ENCODE measurements around the gene TMEM14C. TPM values are rescaled to one million over a fixed set of nuclear protein-coding genes. Genes with fewer than 3 reads are reported as not detected.
A peak's percentile ranks its signal among the peaks of the same experiment; 100 is the strongest.
"Not testable (repeated sequence)": the region's sequence is repeated elsewhere in the genome, so short reads cannot be mapped to it uniquely, and the experiment has no call there.

TMEM14C gene
- total RNA-seq, 4 donors from 2014 or later = 97.5 to 236 (median 159) TPM

- Histone ChIP-seq H3K27ac (no peak overlapping the region), H3K36me3 (no peaks in the 10 kb centered on the region), H3K9me3 (no peaks in the 10 kb centered on the region), H3K4me3 (no peak overlapping the region), H3K4me1 (peaks cover 0 to 10% of the 10 kb centered on the region in 2 donors), H3K27me3 (no peaks in the 10 kb centered on the region)
- intact Hi-C loops (cut with DNase I; ENCODE audit: low total_unique reads) = no loop called here
- no peak for TF ChIP-seq POLR2A (IDR thresholded peaks at IDR 0.05)
- TF ChIP-seq, protein P1, sequence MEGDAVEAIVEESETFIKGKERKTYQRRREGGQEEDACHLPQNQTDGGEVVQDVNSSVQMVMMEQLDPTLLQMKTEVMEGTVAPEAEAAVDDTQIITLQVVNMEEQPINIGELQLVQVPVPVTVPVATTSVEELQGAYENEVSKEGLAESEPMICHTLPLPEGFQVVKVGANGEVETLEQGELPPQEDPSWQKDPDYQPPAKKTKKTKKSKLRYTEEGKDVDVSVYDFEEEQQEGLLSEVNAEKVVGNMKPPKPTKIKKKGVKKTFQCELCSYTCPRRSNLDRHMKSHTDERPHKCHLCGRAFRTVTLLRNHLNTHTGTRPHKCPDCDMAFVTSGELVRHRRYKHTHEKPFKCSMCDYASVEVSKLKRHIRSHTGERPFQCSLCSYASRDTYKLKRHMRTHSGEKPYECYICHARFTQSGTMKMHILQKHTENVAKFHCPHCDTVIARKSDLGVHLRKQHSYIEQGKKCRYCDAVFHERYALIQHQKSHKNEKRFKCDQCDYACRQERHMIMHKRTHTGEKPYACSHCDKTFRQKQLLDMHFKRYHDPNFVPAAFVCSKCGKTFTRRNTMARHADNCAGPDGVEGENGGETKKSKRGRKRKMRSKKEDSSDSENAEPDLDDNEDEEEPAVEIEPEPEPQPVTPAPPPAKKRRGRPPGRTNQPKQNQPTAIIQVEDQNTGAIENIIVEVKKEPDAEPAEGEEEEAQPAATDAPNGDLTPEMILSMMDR (IDR thresholded peaks at IDR 0.05) = no peak
- DNase-seq = no peak
These were observed 26.9 kb downstream of the TMEM14C start for GRCh38 chr6:10749734-10750133.

- intact Hi-C loops (cut with DNase I; ENCODE audit: low total_unique reads); H3K9me3 ChIP-seq; H3K36me3 ChIP-seq; H3K4me3 ChIP-seq; DNase-seq; H3K4me1 ChIP-seq; H3K27me3 ChIP-seq; H3K27ac ChIP-seq: not testable (repeated sequence)
These were observed 27.7 kb downstream of the TMEM14C start for GRCh38 chr6:10750568-10750967.

DNA sequence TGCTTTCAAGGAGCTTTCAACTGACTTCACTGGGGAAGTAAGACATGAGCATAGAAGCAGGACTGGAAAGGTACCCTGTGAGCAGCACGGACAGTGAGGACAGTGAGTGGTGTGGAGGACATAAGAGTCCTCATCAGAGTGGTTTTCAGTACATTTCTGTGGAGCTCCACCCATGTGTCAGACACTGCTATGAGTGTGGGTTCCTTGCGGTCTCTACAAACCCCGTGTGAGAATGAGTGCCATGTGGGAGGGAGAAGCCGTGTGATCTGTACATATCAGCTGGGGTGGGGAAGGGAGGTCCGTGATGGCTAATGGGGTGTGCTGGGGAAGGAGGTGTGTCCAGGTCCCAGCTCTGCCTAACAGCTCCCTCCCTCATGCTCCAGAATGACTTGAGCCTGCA lies 28.9 kb downstream of the TMEM14C start:
- intact Hi-C loops (cut with DNase I; ENCODE audit: low total_unique reads) = not testable (repeated sequence)

DNA sequence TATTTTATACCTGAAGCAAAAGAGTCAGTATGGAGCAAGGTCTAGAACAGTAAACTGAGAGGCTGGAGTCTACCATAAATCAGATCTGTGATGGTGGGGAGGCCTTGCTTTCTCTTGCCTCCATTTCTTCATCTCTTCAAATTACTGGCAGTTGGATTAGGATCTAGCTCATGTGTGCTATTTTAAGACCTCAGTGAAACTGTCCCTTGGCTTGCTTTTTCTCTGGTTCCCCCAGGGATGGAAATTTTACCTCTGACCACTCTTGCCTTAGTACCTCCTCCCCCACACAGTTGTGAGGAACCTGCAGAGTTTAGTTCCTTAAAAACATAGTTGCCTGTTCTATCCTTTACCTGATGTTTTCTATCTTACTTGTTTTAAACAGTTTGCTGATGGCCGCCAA lies 33.2 kb downstream of the TMEM14C start:
- H3K36me3 ChIP-seq = no peaks in the 10 kb centered on the region
- no peaks in the 10 kb centered on the region for H3K27me3 ChIP-seq
- intact Hi-C loops (cut with DNase I; ENCODE audit: low total_unique reads) = no loop called here
- no peaks in the 10 kb centered on the region for H3K9me3 ChIP-seq
- TF ChIP-seq POLR2A (IDR thresholded peaks at IDR 0.05) = no peak
- TF ChIP-seq, protein P1 (IDR thresholded peaks at IDR 0.05) = no peak
- no peak overlapping the region for H3K27ac ChIP-seq
- no peak overlapping the region for H3K4me3 ChIP-seq
- H3K4me1 ChIP-seq = no peaks in the 10 kb centered on the region
- no peak for DNase-seq

More for the DNA sequence above, 28.9 kb downstream of the TMEM14C start:
- H3K9me3 ChIP-seq, H3K27me3 ChIP-seq, H3K4me3 ChIP-seq, H3K27ac ChIP-seq, DNase-seq, H3K4me1 ChIP-seq, H3K36me3 ChIP-seq: not testable (repeated sequence)

GRCh38 chr6:10759312-10759839 lies 36.5 kb downstream of the TMEM14C start:
- Histone ChIP-seq H3K27ac (peak overlapping the region; percentile 18 to 27), H3K36me3 (no peaks in the 10 kb centered on the region), H3K4me3 (no peak overlapping the region), H3K27me3 (no peaks in the 10 kb centered on the region), H3K9me3 (no peaks in the 10 kb centered on the region), H3K4me1 (no peaks in the 10 kb centered on the region)
- intact Hi-C loops (cut with DNase I; ENCODE audit: low total_unique reads) = no loop called here
- no peak for DNase-seq
- no peak for TF ChIP-seq POLR2A (IDR thresholded peaks at IDR 0.05)
- TF ChIP-seq, protein P1 (IDR thresholded peaks at IDR 0.05) = peak in 3 of 4 experiments; percentile 16 to 27 (median 17)

- H3K36me3 ChIP-seq = no peaks in the 10 kb centered on the region
- no peaks in the 10 kb centered on the region for H3K27me3 ChIP-seq
- intact Hi-C loops (cut with DNase I; ENCODE audit: low total_unique reads) = no loop called here
- no peak for TF ChIP-seq POLR2A (IDR thresholded peaks at IDR 0.05)
- TF ChIP-seq, protein P1 (IDR thresholded peaks at IDR 0.05) = no peak
- no peaks in the 10 kb centered on the region for H3K4me1 ChIP-seq
- H3K4me3 ChIP-seq = no peak overlapping the region
- peak overlapping the region; percentile 18 to 27 for H3K27ac ChIP-seq
- no peaks in the 10 kb centered on the region for H3K9me3 ChIP-seq
- DNase-seq = peak; percentile 32 to 39
These were observed 37.0 kb downstream of the TMEM14C start for GRCh38 chr6:10759884-10760329.

Measured in uterus (tissue), 4 donors.